ENCODE data around the gene HS2ST1. TPM values are rescaled to one million over a fixed set of nuclear protein-coding genes. Genes with fewer than 3 reads are reported as not detected.

The HS2ST1 gene
- total and polyA plus RNA-seq, 4 donors, result 4.1 to 45.3 (median 16.3) TPM

DNA sequence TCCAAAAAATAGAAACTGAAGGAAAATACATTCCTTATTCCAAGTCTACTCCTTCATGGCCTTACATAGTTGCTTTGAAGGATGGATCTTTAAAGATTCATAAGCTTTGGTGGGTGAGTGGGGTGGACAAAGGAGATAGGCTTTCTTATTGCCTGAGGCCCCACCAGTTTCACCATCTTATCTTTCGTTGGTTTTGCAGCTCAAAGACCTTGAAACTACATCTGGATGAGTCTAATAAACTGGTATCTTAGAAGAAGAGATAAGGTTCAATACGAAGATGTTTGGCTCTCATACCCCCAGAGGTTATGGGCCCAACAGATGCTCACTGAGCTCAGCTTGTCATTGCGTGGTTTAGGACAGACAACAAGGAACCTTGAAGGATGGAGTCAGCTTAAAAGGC, 201.5 kb downstream of the HS2ST1 start:
- WGBS, 2 donors, result 90 to 91% methylated on average over 3 of the region's 3 CpGs
- TF ChIP-seq, protein P1, sequence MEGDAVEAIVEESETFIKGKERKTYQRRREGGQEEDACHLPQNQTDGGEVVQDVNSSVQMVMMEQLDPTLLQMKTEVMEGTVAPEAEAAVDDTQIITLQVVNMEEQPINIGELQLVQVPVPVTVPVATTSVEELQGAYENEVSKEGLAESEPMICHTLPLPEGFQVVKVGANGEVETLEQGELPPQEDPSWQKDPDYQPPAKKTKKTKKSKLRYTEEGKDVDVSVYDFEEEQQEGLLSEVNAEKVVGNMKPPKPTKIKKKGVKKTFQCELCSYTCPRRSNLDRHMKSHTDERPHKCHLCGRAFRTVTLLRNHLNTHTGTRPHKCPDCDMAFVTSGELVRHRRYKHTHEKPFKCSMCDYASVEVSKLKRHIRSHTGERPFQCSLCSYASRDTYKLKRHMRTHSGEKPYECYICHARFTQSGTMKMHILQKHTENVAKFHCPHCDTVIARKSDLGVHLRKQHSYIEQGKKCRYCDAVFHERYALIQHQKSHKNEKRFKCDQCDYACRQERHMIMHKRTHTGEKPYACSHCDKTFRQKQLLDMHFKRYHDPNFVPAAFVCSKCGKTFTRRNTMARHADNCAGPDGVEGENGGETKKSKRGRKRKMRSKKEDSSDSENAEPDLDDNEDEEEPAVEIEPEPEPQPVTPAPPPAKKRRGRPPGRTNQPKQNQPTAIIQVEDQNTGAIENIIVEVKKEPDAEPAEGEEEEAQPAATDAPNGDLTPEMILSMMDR (IDR thresholded peaks at IDR 0.05; ENCODE audit: control extremely low read depth, extremely low read depth), result no peak

DNA sequence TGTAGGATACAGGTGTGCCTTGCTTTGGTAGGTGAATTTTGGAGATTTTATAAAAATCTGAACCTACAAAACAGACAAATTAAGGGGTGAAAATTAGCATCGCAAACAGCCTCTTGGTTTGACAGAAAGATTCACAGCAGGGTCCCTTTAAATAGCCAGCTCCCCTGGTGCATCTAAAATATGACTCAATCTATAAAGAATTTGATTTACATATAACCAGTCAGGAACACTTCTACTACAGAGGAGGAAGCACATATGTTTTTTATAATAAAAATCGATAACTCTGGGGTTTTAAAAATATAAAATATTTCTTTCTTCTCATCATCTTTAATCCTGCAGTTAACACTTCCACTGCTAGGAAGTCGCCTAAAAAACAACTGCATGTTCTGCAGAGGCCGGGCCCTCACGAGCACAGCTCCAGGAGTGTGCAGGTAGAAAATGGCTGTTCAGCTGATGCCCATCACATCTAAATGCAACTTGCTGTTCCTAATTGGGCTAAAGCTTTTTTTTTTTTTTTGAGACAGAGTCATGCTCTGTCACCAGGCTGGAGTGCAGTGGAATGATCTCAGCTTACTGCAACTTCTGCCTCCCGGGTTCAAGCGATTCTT, 203.4 kb downstream of the HS2ST1 start:
- Histone ChIP-seq H3K27me3 (ENCODE audit: control insufficient read depth in 3 of 3, insufficient read depth in 3 of 3, low read length in 2 of 3) (no peaks in the 10 kb centered on the region), H3K4me3 (no peak overlapping the region), H3K4me1 (ENCODE audit: control insufficient read depth in 5 of 5, insufficient read depth in 5 of 5, low read length in 5 of 5) (peaks cover 0 to 59% (median 17%) of the 10 kb centered on the region in 5 donors), H3K9me3 (ENCODE audit: control insufficient read depth in 4 of 4, insufficient read depth in 3 of 4, low read length in 3 of 4) (no peaks in the 10 kb centered on the region), H3K36me3 (ENCODE audit: control insufficient read depth in 4 of 4, insufficient read depth in 4 of 4, low read length in 4 of 4) (no peaks in the 10 kb centered on the region), H3K9ac (ENCODE audit: insufficient read depth in 1 of 2, low read length in 2 of 2) (no peak overlapping the region), H3K27ac (ENCODE audit: low read depth in 1 of 2, low read length in 1 of 2) (no peak overlapping the region)
- ATAC-seq (ENCODE audit: insufficient read depth, low FRiP score) (no peak), DNase-seq (no peak)
- TF ChIP-seq, protein P1 (IDR thresholded peaks at IDR 0.05; ENCODE audit: control extremely low read depth, extremely low read depth), result no peak
- WGBS, 2 donors, result 87 to 92% methylated on average over 7 of the region's 7 CpGs

More for the DNA sequence above, 201.5 kb downstream of the HS2ST1 start:
- no peak overlapping the region for H3K27ac ChIP-seq (ENCODE audit: low read depth in 1 of 2, low read length in 1 of 2)
- DNase-seq (no peak), ATAC-seq (ENCODE audit: insufficient read depth, low FRiP score) (no peak)
- peaks cover 2 to 60% (median 17%) of the 10 kb centered on the region in 5 donors for H3K4me1 ChIP-seq (ENCODE audit: control insufficient read depth in 5 of 5, insufficient read depth in 5 of 5, low read length in 5 of 5)
- H3K4me3 ChIP-seq, result no peak overlapping the region
- no peaks in the 10 kb centered on the region for H3K36me3 ChIP-seq (ENCODE audit: control insufficient read depth in 4 of 4, insufficient read depth in 4 of 4, low read length in 4 of 4)
- no peaks in the 10 kb centered on the region for H3K9me3 ChIP-seq (ENCODE audit: control insufficient read depth in 4 of 4, insufficient read depth in 3 of 4, low read length in 3 of 4)
- no peaks in the 10 kb centered on the region for H3K27me3 ChIP-seq (ENCODE audit: control insufficient read depth in 3 of 3, insufficient read depth in 3 of 3, low read length in 2 of 3)
- H3K9ac ChIP-seq (ENCODE audit: insufficient read depth in 1 of 2, low read length in 2 of 2), result no peak overlapping the region

DNA sequence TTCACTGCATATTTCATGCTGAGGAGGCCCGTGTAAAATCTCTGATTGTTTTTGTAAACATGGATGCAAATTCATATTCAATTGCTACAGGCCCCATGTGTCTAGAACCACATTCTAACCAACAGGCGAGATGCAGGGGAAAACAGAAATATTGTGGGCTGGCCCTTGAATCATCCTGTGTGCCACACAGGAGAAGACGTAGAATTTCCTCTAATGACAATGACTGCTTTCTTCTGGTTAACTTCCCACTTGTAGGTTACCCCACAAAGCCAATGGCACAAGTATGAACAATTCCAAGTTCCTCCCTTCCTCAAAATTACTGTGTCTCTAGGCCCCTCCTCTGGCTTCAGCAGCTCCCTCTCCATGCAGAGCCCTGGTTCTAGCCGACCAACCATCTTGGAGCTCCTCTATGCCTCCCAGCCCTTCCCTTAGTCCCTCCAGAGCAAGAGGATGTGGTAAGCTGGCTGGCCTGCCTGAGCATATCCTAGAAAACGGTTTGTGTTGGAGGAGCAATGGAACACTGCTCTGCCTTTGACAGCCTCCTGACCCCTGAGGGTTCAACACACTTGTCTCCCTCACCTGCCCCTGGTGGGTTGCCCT, 205.2 kb downstream of the HS2ST1 start:
- TF ChIP-seq, protein P1 (IDR thresholded peaks at IDR 0.05; ENCODE audit: control extremely low read depth, extremely low read depth), result no peak
- no peak for ATAC-seq (ENCODE audit: insufficient read depth, low FRiP score)
- no peak for DNase-seq
- 76 to 83% methylated on average over 5 of the region's 5 CpGs for WGBS, 2 donors
- no peaks in the 10 kb centered on the region for H3K27me3 ChIP-seq (ENCODE audit: control insufficient read depth in 3 of 3, insufficient read depth in 3 of 3, low read length in 2 of 3)
- H3K9me3 ChIP-seq (ENCODE audit: control insufficient read depth in 4 of 4, insufficient read depth in 3 of 4, low read length in 3 of 4), result no peaks in the 10 kb centered on the region
- no peak overlapping the region for H3K27ac ChIP-seq (ENCODE audit: low read depth in 1 of 2, low read length in 1 of 2)
- H3K36me3 ChIP-seq (ENCODE audit: control insufficient read depth in 4 of 4, insufficient read depth in 4 of 4, low read length in 4 of 4), result no peaks in the 10 kb centered on the region
- H3K9ac ChIP-seq (ENCODE audit: insufficient read depth in 1 of 2, low read length in 2 of 2), result no peak overlapping the region
- no peak overlapping the region for H3K4me3 ChIP-seq
- peaks cover 0 to 54% (median 13%) of the 10 kb centered on the region in 5 donors for H3K4me1 ChIP-seq (ENCODE audit: control insufficient read depth in 5 of 5, insufficient read depth in 5 of 5, low read length in 5 of 5)

Data from lung (tissue), 12 donors.